Measurements from ENCODE around the gene NRAP. TPM values are rescaled to one million over a fixed set of nuclear protein-coding genes. Genes with fewer than 3 reads are reported as not detected.

NRAP gene
- total and polyA plus RNA-seq, 2 experiments from 2014 or later = 0.04 TPM; not detected in 1

DNA sequence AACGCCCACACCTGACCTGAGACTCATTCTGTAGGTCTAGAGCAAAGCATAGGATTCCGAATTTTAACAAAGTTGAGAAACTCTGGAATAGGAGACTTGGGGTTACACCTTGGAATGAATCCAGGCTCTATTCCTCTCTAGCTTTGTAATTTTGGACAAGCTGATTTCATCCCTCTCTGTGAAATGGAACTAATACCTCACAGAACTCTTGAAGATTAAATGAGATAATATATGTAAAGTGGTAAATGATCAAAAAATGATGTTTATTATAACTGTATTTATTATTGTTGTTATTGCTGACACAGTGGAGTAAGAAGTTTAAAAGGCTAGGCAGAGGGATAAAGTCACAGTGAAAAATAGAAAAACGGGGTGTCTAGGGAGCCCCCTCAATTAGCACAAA lies 48.2 kb upstream of the NRAP start:
- no peaks in the 10 kb centered on the region for H3K36me3 ChIP-seq (replicated peaks; ENCODE audit: insufficient read depth, low read depth)
- H3K4me2 ChIP-seq = no peak overlapping the region
- no peak overlapping the region for H2AFZ ChIP-seq
- WGBS (ENCODE audit: low lambda C conversion rate, missing lambda C conversion rate) = 92% methylated on average over 3 of the region's 3 CpGs
- no peak overlapping the region for H3K4me3 ChIP-seq
- H3K4me1 ChIP-seq (ENCODE audit: insufficient read depth) = peaks cover 3% of the 10 kb centered on the region
- H3K27me3 ChIP-seq = no peaks in the 10 kb centered on the region
- no peaks in the 10 kb centered on the region for H4K20me1 ChIP-seq (ENCODE audit: insufficient read depth, poor library complexity, severe bottlenecking)
- DNase-seq (ENCODE audit: low spot score) = no peak
- no peaks in the 10 kb centered on the region for H3K9me2 ChIP-seq (replicated peaks; ENCODE audit: insufficient read depth)
- TF ChIP-seq EZH2 (IDR thresholded peaks at IDR 0.05; ENCODE audit: borderline replicate concordance) = no peak
- no peak for TF ChIP-seq EZH2phosphoT487 (IDR thresholded peaks at IDR 0.05; ENCODE audit: low read depth, severe bottlenecking, unreplicated experiment)
- TF ChIP-seq, protein P1, sequence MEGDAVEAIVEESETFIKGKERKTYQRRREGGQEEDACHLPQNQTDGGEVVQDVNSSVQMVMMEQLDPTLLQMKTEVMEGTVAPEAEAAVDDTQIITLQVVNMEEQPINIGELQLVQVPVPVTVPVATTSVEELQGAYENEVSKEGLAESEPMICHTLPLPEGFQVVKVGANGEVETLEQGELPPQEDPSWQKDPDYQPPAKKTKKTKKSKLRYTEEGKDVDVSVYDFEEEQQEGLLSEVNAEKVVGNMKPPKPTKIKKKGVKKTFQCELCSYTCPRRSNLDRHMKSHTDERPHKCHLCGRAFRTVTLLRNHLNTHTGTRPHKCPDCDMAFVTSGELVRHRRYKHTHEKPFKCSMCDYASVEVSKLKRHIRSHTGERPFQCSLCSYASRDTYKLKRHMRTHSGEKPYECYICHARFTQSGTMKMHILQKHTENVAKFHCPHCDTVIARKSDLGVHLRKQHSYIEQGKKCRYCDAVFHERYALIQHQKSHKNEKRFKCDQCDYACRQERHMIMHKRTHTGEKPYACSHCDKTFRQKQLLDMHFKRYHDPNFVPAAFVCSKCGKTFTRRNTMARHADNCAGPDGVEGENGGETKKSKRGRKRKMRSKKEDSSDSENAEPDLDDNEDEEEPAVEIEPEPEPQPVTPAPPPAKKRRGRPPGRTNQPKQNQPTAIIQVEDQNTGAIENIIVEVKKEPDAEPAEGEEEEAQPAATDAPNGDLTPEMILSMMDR (IDR thresholded peaks at IDR 0.05; ENCODE audit: poor library complexity) = no peak
- no peak overlapping the region for H3K27ac ChIP-seq
- H3K79me2 ChIP-seq = no peaks in the 10 kb centered on the region
- no peaks in the 10 kb centered on the region for H3K9me3 ChIP-seq (ENCODE audit: low read depth)

DNA sequence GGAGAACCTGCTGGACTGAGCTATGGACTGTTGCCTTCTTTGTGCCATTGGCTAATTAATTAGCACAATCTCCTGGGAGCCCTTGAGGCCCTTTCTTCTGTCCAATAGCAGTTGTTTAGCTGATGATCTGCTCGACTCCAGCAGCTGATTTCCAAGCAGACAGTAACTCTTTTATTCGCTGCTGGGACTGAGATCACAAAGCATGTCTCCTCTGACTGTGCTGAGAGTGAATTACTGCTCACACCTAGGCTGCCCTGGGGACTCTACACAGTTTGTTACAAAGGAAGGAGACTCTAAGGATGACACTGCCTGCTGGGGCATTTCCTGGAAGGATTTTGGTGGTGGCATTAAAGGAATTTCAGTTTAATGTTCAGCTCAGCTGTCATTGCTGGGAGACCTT lies 47.3 kb upstream of the NRAP start:
- H3K9me2 ChIP-seq (replicated peaks; ENCODE audit: insufficient read depth) = no peaks in the 10 kb centered on the region
- H3K4me2 ChIP-seq = no peak overlapping the region
- TF ChIP-seq EZH2phosphoT487 (IDR thresholded peaks at IDR 0.05; ENCODE audit: low read depth, severe bottlenecking, unreplicated experiment) = no peak
- TF ChIP-seq, protein P1 (IDR thresholded peaks at IDR 0.05; ENCODE audit: poor library complexity) = no peak
- no peak for TF ChIP-seq EZH2 (IDR thresholded peaks at IDR 0.05; ENCODE audit: borderline replicate concordance)
- no peak overlapping the region for H3K27ac ChIP-seq
- no peak for DNase-seq (ENCODE audit: low spot score)
- no peaks in the 10 kb centered on the region for H3K36me3 ChIP-seq (replicated peaks; ENCODE audit: insufficient read depth, low read depth)
- no peaks in the 10 kb centered on the region for H3K9me3 ChIP-seq (ENCODE audit: low read depth)
- 75% methylated on average over 2 of the region's 2 CpGs for WGBS (ENCODE audit: low lambda C conversion rate, missing lambda C conversion rate)
- no peaks in the 10 kb centered on the region for H3K27me3 ChIP-seq
- H3K79me2 ChIP-seq = no peaks in the 10 kb centered on the region
- peaks cover 4% of the 10 kb centered on the region for H3K4me1 ChIP-seq (ENCODE audit: insufficient read depth)
- H2AFZ ChIP-seq = no peak overlapping the region
- no peaks in the 10 kb centered on the region for H4K20me1 ChIP-seq (ENCODE audit: insufficient read depth, poor library complexity, severe bottlenecking)
- no peak overlapping the region for H3K4me3 ChIP-seq

DNA sequence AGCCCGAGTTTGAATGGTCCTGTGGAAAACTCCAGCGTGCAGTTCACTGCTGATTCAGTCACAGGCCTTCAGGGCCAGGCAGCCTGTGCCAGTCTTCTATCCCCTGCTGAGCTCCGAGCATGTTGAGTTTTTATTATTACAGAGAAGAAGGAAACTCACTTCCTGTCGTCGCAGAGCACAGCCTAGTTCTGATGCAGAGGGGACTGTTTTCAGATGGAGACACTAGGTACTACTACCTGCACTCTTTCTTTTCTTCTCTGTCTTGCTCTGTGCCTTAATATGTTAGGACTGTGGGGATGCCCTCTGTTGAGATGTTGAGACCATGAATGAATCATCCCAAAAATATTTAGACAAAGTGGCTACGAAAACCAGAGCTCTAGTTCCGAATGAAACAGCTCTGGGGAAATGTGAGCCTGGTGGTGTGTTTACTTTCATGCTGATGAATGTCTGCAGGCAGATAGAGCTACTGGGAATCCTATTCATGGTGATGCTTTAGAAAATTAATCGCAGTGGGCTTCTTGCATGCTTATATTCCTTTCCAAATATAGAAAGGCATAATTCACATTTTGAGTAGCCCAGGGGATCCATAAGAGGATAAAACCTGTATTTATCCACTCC lies 45.5 kb upstream of the NRAP start:
- WGBS (ENCODE audit: low lambda C conversion rate, missing lambda C conversion rate) = 42% methylated on average over 8 of the region's 8 CpGs
- Histone ChIP-seq H3K4me2 (peak overlapping the region; percentile 9), H3K4me1 (ENCODE audit: insufficient read depth) (peaks cover 6% of the 10 kb centered on the region), H3K9me3 (ENCODE audit: low read depth) (no peaks in the 10 kb centered on the region), H4K20me1 (ENCODE audit: insufficient read depth, poor library complexity, severe bottlenecking) (no peaks in the 10 kb centered on the region), H3K9me2 (replicated peaks; ENCODE audit: insufficient read depth) (no peaks in the 10 kb centered on the region), H2AFZ (no peak overlapping the region), H3K27me3 (no peaks in the 10 kb centered on the region), H3K4me3 (no peak overlapping the region), H3K79me2 (no peaks in the 10 kb centered on the region), H3K27ac (no peak overlapping the region), H3K36me3 (replicated peaks; ENCODE audit: insufficient read depth, low read depth) (no peaks in the 10 kb centered on the region)
- DNase-seq (ENCODE audit: low spot score) = peak; percentile 27
- TF ChIP-seq EZH2phosphoT487 (IDR thresholded peaks at IDR 0.05; ENCODE audit: low read depth, severe bottlenecking, unreplicated experiment) = no peak

DNA sequence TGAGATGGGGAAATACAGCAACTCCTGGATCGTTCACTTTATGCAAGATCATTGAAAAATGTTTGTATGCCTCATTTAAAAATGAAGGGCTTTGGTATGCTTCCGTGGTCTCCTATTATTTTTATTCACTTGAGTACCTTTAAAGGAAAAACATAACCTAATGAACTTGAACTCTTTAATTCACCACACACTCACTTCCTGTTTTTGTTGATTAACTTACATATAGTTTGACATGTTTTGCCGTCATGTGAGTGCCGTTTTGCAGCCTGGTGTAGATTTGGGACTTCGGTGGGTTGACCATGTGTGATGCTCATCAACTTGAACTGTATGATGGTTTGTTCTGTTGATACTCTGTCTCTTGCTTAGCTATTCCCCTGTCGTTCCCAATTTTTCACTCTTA lies 44.8 kb upstream of the NRAP start:
- Histone ChIP-seq H3K36me3 (replicated peaks; ENCODE audit: insufficient read depth, low read depth) (no peaks in the 10 kb centered on the region), H3K4me3 (no peak overlapping the region), H3K4me2 (no peak overlapping the region), H4K20me1 (ENCODE audit: insufficient read depth, poor library complexity, severe bottlenecking) (no peaks in the 10 kb centered on the region), H3K4me1 (ENCODE audit: insufficient read depth) (peaks cover 6% of the 10 kb centered on the region), H3K9me3 (ENCODE audit: low read depth) (no peaks in the 10 kb centered on the region), H3K9me2 (replicated peaks; ENCODE audit: insufficient read depth) (no peaks in the 10 kb centered on the region), H3K27ac (no peak overlapping the region), H2AFZ (no peak overlapping the region), H3K27me3 (no peaks in the 10 kb centered on the region), H3K79me2 (no peaks in the 10 kb centered on the region)
- no peak for DNase-seq (ENCODE audit: low spot score)
- 96% methylated on average over 6 of the region's 6 CpGs for WGBS (ENCODE audit: low lambda C conversion rate, missing lambda C conversion rate)
- no peak for TF ChIP-seq EZH2 (IDR thresholded peaks at IDR 0.05; ENCODE audit: borderline replicate concordance)
- TF ChIP-seq, protein P1 (IDR thresholded peaks at IDR 0.05; ENCODE audit: poor library complexity) = no peak
- no peak for TF ChIP-seq EZH2phosphoT487 (IDR thresholded peaks at IDR 0.05; ENCODE audit: low read depth, severe bottlenecking, unreplicated experiment)

Data from hepatocyte (in vitro differentiated cells).